GM18867 (cell line): ENCODE measurements around the gene FPR2.
"Not testable (repeated sequence)": the region's sequence is repeated elsewhere in the genome, so short reads cannot be mapped to it uniquely, and the experiment has no call there.

ENCODE experiments used
- ATAC-seq: cut with Tn5 transposase; IDR thresholded peaks from one replicate; pipeline ENCODE4 v1.9.1; 2021; ENCODE audit warnings: mild to moderate bottlenecking, moderate library complexity; ENCODE audit not compliant: unreplicated experiment

Gene FPR2

GRCh38 chr19:51760697-51761356 is at the start of gene FPR2:
TSS of gene FPR2 (plus strand) at chr19:51761180. CDS start at chr19:51768659, 7,479 bp downstream.
- no peak for ATAC-seq

- ATAC-seq, result no peak
Observed at GRCh38 chr19:51711702-51712101, 49.3 kb upstream of the FPR2 start.

- no peak for ATAC-seq
Observed at GRCh38 chr19:51712461-51713081, 48.4 kb upstream of the FPR2 start.

GRCh38 chr19:51713319-51714285 is 47.4 kb upstream of the FPR2 start:
- ATAC-seq, result no peak

GRCh38 chr19:51714848-51715247 is 46.1 kb upstream of the FPR2 start:
- no peak for ATAC-seq

GRCh38 chr19:51715850-51716249 is 45.1 kb upstream of the FPR2 start:
- no peak for ATAC-seq

- ATAC-seq, result no peak
Observed at GRCh38 chr19:51716925-51717324, 44.1 kb upstream of the FPR2 start.

- ATAC-seq, result no peak
Observed at GRCh38 chr19:51719251-51719988, 41.6 kb upstream of the FPR2 start.

GRCh38 chr19:51721905-51722304 is 39.1 kb upstream of the FPR2 start:
- ATAC-seq, result no peak

GRCh38 chr19:51722492-51722891 is 38.5 kb upstream of the FPR2 start:
- no peak for ATAC-seq

GRCh38 chr19:51724543-51724942 is 36.4 kb upstream of the FPR2 start:
- ATAC-seq, result no peak

GRCh38 chr19:51726049-51726448 is 34.9 kb upstream of the FPR2 start:
- no peak for ATAC-seq

- ATAC-seq, result no peak
Observed at GRCh38 chr19:51727349-51727880, 33.6 kb upstream of the FPR2 start.

- ATAC-seq, result no peak
Observed at GRCh38 chr19:51729781-51730180, 31.2 kb upstream of the FPR2 start.

- no peak for ATAC-seq
Observed at GRCh38 chr19:51733742-51734522, 27.0 kb upstream of the FPR2 start.

- ATAC-seq, result no peak
Observed at GRCh38 chr19:51735759-51736449, 25.1 kb upstream of the FPR2 start.

GRCh38 chr19:51737389-51737788 is 23.6 kb upstream of the FPR2 start:
- ATAC-seq, result no peak

- ATAC-seq, result no peak
Observed at GRCh38 chr19:51737924-51738323, 23.1 kb upstream of the FPR2 start.

GRCh38 chr19:51738523-51738922 is 22.5 kb upstream of the FPR2 start:
- ATAC-seq, result not testable (repeated sequence)
